HEK293T (cell line): ENCODE measurements around the gene APBB2.

Source experiments
- ARNT ChIP-seq: fragments of 450-650 bp; IDR thresholded peaks from 2 replicates; pipeline ENCODE4 v1.6.1; 2017; ENCODE audit warnings: mild to moderate bottlenecking
- BHLHE40 ChIP-seq: fragments of 450-650 bp; IDR thresholded peaks from 2 replicates; pipeline ENCODE4 v1.6.1; 2016; ENCODE audit warnings: mild to moderate bottlenecking, moderate library complexity, borderline replicate concordance
- FOXA1 ChIP-seq: fragments of 450-650 bp; IDR thresholded peaks from 2 replicates; pipeline ENCODE4 v1.6.1; 2016; ENCODE audit warnings: mild to moderate bottlenecking
- FOXK2 ChIP-seq: fragments of 450-650 bp; IDR thresholded peaks from 2 replicates; pipeline ENCODE4 v1.6.1; 2016; ENCODE audit warnings: mild to moderate bottlenecking
- LEF1 ChIP-seq: fragments of 450-650 bp; IDR thresholded peaks from 2 replicates; pipeline ENCODE4 v1.6.1; 2017; ENCODE audit warnings: mild to moderate bottlenecking, borderline replicate concordance
- SUZ12 ChIP-seq: fragments of 450-650 bp; IDR thresholded peaks from 2 replicates; pipeline ENCODE4 v1.6.1; 2016; ENCODE audit warnings: mild to moderate bottlenecking

DNA sequence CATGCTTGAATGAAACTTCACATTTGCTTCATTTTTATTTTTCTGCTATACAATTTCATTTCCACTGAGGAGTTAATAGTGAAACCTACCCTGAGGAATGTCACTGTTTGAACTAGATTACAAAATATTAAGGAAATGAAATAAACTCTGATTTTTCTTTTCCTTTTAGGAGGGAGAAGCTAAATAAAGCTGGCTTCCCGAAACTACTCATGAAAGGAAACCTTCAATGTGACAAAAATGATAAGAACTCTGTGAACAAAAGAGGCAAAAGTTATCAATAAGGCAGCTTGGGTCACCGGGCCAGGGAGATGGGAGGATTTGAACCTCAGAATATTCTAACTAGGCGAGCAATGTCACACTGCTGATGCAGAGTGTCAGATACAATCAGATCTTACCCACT is 185.2 kb downstream of the APBB2 start:
- no peak for TF ChIP-seq LEF1
- TF ChIP-seq BHLHE40: no peak
- no peak for TF ChIP-seq FOXA1
- no peak for TF ChIP-seq ARNT
- no peak for TF ChIP-seq FOXK2
- TF ChIP-seq SUZ12: no peak
